SHP77 treated with DMSO at 0.1 percent for 48 hours (cell line): ENCODE measurements around the gene NACC1.

Experiments used
- DNase-seq: peaks from one replicate; lab custom pipeline; 2025; lab: John Stamatoyannopoulos, UW

Gene NACC1

DNA sequence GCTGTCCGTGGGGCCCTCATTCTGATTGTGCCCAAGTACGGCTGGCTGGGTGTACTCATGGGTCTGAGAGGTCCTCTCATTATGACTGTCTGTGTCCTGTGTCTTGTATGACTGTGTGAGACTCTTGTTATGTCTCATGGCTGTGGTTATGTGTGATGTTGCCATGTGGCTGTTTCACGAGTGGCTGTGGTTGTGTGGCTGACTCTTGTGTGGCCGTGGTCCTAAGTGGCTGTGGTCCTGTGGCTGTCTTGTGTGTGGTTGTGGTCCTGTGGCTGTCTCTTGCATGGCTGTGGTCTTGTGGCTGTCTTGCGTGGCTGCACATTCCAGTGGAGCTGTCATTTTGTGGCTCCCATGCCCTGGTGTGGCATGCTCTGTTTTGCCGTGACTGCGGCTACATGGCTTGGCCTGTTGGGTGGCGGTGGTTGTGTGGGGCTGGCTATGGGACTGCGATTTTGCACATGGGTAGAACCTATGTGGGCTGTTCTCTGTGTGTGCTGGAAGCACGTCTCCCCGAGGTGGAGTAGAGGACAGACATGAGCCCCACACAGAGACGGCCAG is 18.0 kb upstream of the NACC1 start:
- DNase-seq = no peak

DNA sequence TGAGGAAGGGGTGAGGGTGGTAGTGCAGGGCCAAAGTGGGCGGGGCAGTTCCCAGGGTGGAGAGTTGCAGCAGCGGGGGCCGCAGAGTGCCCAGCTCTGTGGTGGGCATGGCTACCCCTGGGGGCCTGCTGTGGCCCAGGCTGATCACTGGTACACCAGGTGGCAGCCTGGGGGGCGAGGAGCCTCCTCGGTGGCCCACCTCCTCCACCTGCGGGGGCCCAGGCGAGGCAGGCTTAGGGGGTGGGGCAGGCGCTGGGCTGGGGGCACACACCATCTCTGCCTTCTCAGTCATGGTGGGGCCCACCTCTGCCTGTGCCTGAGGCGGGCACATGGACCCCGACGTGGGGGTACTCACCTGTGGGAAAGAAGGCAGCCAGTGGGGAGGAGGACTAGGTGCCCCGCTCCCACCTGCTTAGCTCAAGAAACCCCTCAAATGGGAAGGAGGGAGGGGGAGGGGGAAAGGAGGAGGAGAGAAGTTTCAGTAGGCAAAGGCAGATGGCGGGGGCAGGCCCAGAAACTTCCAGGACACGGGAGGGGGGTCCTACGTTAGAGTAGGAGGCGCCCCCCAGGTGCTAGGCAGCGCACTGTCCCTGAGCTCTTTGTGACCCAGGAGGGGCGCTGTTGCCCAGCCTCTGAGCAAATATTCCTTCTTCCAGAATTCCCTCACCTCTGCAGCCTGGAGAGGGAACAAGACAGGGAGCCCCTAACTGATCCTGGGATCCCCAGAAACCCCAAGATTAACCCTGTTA is 17.0 kb upstream of the NACC1 start:
- no peak for DNase-seq

DNA sequence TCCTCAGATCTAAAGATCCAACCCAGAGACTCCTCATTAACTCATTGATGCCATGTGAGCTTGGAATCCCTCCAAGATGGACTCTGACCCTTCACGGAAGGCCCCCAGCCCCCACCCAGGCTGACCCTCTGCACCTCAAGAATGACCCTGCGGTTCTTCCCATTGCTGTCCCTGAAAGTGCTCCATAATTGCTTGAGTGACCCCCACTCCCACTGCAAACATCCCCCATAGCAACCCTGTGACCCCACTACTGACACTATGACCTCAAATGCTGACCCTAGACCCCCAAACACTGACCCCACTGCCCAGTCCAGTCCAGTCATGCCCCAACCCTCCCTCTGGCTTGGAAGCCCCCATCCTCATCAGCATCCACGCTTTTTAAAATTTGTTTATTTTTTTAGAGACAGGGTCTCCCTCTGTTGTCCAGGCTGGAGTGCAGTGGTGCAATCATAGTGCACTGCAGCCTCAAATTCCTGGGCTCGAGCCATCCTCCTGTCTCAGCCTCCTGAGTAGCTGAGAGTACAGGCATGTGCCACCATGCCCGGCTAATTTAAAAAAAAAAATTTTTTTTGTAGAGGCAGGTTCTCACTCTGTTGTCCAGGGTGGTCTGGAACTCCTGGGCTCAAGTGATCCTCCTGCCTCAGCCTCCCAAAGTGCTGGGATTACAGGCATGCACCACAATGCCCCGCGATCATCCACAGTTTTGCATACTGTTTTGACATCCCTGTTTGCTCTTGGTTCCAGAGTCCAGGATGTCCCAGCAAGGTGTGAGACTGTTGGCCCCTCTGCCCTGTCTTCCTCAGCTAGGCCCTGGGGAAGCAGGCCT is 16.3 kb upstream of the NACC1 start:
- DNase-seq = no peak

DNA sequence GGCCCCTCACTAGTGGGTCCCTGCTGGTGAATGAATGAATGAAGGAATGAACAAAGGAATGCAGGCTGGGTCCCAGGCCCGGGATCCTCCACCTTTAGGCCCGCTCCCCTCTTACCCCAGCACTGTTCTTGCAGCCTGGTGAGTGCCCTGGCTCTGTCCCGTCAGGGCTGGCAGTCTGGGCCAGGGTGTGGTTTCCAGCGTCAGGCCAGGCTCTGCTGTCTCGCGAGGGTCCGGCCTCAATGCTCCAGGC is 15.7 kb upstream of the NACC1 start:
- DNase-seq = no peak

DNA sequence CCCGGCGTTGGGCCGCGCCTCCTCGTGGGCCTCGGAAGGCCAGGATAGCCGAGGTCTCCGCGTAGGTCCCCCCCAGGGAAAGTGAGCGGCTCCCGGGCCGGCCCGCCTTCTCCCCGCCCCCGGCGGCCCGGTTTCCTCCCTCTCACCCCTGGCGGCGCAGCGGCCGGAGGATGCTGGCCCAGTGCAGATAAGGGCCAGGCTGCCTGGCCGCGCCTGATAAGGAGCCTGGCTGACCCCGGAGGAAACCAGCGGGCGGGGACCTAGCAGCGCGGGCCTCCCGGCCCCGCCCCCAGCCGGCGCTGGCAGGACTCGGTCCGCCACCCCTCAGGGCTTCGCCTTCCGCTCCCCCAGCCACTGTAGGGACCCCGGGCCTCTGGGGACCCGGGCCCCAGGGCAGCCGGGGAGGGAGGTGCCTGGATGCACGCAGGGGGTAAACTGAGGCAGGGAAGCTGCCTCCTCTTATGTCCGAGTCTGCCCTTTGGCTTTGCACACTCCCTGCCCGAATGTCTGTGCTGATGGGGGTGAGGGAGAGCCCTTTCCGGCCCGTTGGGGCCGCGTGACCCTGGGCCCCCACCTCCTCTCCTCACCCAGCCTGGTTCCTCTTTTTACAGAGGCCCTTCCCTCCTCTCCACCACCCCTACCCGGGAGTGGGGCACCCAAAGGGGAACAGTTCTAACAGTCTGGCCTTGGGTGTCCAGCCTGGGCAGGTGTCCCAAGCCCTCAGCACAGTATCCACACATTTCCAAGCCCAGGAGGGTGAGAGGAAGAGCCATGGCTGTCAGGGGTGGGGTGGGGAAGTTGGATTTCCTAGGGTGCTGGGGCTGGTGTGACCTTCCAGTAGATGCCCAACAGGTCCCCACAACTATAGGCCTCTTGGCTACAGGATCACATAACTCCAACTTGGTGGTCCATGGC is 15.1 kb upstream of the NACC1 start, which contains the start of gene LYL1:
Gene LYL1, minus strand, starts transcription at position 193 of the 915 bp plus-strand sequence. CDS start 1,687 bp downstream, outside the sequence.
- no peak for DNase-seq

DNA sequence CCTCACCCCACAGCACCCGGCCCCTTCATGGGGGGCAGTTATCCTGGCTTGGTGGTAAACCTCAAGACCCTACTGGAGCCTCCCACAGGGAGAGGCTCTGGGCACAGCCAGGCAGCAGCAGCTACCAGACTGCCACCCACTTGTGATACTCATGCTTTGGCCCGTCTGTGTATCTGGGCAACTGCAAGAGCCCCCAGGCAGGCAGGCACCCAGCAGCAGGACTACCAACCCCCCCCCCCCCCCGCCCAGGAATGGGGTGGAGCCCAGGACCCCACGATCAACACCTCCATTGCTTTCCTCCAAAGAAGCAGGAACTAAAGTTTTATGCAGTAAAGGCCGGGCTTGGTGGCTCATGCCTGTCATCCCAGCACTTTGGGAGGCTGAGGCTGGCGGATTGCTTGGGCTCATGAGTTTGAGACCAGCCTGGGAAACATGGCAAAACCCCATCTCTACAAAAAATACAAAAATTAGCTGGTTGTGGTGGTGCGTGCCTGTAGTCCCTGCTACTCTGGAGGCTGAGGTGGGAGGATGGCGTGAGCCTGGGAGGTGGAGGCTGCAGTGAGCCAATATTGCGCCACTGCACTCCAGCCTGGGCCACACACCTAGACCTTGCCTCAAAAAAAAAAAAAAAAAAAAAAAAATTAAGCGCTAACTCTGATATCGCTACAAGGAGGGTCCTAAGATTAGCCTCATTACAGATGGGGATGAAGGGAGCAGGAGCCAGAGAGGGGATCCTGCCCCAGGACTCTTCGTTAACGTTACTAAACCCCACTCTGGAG is 14.3 kb upstream of the NACC1 start:
- no peak for DNase-seq

DNA sequence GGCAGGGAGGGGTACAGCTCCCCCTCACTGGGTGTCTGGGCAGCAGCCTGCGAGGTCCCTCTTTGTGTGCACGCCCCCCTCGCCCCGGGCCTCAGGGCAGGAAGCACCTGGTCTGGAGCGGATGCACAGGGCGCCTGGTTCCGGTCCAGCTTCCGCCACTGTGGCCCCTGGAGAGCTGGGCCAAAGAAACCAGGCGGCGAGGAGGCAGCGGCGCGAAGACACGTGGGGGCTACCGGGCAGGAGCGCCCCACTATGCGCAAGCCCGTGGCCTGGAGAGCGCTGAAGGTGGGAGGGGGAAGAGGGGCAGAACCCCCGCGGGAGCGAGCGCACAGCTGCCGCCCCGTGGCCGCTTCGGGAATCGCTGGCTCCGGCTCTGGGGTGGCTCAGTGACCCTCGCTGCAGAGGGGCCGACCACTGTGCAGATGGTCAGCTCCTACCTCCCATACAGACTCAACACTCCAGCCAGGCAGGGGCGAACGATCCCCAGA is 13.7 kb upstream of the NACC1 start:
- DNase-seq = no peak

DNA sequence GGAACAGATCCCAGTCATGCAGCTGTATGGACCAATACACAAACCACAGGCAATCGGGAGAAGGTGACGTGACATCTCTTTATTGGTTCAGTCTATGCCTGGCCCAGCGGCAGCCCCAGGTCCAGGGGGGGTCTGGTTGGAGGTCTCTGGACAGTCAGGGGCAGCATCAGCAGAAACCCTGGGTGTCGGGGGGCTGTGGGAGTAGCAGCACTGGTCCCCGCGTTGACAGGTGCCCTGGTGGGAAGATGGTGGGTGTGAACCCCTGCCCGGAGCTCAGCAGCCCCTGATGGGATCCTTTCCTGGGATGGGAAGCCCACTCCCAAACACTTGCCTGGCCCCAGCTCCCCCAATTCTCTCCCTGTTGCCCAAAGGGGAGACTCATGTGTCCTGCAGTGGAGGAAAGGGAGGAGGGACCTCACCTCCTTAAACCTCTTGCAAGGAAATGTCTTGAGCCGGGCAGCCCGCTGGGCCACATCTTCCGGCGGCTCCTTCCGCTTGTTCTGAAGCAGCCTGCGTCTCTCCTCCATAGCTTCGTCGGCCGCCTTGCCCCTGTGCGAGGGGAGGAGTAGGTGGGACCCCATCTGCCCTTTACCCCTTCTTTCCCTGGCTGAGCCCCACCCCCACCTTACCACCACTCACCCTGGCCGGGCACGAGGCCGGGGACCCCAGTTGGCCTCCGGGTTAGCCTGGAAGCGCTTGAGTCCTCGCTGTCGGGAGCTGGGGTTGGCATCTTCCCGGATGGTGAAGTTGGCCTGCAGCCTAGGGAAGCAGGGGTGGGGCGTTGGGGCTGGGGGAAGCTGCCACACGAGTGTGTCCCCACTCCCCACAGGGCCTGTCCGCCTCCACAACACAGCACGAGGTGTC is 13.0 kb upstream of the NACC1 start:
- no peak for DNase-seq

DNA sequence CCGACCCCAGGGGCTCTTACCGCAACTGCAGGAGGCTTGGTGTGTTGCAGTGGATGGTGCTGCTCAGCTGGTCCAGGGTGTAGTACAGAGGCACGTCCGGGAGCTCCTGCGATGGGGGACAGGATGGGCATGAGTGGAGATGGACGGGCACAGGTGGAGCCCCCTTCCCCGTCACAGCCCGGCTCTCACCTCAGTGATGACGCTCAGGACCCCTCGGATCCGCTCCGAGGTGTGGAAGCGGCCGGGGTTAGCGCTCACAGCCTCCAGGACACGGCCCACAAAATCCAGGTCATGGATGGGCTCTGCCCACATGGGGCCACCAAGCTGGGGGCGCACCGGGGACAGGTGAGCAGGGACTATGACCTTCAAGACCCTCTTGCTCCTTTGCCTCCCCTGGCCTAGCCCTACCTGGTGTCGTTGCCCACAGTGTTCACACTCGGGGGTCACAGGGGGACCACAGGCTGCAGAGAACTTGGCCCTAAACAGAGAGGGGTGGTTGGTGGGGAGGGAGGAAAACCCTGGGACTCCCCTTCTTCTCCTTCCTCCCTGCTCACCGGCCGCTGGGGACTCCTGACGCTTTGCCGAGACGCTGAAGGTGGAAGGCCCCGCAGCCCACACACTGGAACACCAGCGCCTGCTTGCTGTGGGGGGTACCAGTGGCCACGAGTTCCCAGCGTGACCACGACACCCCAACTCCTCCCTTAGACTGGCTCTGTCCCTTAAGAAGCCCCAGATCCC is 8.5 kb upstream of the NACC1 start:
- DNase-seq = no peak

DNA sequence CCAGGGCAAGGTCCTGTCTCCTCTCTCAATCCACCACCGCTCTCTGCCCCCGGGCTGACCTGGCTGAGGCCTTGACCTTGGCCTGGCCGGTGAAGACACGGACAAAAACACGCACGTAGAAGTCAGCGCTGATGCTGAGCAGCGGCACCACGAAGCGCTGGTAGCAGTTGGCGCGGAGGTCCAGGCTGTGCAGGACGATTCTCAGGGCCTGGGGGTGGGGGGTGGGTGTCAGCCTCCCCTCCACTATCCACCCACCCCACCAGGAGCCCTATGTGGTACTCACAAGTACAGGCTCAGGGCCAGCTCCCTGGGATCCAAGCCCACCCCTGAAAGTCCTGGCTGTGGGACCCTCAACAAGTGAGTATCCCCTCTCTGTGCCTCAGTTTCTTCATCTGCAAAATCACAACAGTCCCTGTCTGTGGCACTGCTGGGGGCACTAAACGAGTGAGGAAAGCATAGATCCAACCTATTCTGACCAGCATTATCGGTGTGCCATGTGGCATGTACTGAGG is 7.9 kb upstream of the NACC1 start:
- no peak for DNase-seq

DNA sequence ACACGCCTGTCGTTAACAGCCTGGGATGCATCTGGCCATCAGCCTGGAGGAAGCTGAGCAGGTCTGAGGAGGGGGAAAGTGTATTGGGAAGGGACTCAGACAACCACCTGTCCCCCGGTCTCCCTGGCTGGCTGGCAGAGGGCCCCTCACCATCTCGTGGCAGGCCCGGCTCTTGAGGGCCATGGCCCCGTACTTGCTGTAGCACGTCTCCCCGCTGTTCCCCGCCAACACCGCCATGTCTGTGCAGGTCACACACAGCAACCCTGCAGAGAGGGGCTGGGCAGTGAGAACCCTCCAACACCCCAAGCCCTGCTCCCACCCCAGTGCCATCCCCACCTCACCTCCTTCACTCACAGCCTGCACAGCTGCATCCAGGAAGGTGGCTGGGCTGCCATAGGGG is 5.5 kb upstream of the NACC1 start:
- DNase-seq = no peak

DNA sequence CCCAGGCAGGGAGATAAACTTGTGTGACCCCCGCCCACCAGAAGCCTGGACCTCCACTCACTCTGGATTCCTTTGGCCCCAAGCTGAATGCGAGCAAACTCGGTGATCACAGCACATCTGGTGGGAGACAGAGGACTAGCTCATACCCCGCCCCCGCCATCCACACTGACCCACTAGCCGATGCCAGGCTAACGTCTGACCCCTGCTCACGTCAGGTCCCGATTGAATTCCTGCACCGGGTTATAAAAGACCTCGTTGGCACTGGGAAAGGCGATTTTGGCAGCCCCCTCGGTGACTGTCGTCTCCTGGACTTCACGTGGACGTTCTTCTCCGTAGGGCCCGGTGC is 2.2 kb upstream of the NACC1 start:
- DNase-seq = no peak

DNA sequence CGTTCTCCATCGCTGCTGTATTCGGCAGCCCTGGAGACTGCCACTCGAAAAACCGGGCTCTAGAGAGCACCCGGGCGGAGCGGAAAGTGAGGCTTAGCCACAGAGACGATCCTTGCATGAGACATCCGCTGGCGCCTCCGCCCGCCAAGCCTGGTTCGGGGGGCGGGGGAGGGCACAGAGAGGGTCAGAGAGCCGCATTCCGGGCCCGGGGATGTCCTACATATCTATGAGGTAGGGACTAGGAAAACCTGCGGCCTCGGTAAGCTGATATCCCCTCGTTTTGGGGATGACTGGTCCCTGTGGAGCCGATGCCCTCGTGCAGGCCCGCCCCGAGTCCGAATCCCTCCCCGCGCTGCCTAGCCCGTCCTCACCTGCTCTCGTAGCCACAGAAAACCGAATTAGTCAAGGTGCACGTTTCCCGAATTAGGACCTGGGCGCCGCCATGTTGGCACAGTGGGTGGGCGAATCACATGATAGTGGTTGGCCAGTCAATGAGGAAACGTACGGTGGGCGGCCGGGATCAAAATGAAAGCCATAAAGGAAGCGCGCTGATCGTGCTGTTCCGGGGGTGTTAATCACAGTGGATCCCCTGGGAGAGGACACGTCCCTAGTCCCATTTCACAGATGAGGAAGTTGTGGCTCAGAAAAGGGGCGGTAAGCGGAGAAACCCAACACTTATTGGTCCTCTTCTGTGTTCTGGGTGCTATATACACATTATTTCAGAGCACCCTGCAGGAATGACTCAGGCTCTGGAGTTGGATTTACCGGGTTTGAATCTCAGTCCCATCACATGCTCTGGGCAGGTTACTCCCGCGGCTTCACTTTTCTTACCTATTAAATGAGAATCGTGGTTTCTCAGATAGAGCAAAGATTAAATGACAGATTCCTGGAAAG is 1.5 kb upstream of the NACC1 start, which contains the start of gene TRMT1:
Gene TRMT1, minus strand, starts transcription at position 459 of the 894 bp plus-strand sequence. Its CDS starts 341 bp downstream, at position 118.
- peak; percentile 78 for DNase-seq

DNA sequence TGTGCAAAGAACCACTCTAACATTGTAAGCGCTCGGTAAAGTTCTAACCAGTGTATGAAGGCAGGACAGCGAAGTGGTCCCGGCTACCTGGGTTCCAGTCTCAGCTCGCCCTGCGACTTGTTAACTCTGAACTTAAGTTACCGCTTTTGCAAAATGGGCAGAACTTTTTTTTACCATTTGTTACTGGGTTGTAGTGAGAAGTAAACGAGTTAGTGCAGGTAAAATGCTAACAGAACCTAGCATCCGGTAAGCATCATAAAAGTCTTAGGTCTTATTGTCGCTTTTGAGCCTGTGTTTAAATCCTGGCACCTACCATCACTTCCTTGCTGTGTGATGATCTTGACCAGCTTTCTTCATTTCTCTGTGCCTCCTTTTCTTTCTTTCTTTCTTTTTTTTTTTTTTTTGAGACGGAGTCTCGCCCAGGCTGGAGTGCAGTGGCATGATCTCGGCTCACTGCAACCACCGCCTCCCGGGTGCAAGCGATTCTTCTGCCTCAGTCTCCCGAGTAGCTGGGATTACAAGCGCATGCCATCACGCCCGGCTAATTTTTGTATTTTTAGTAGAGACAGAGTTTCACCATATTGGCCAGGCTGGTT is 790 bp upstream of the NACC1 start:
- no peak for DNase-seq

DNA sequence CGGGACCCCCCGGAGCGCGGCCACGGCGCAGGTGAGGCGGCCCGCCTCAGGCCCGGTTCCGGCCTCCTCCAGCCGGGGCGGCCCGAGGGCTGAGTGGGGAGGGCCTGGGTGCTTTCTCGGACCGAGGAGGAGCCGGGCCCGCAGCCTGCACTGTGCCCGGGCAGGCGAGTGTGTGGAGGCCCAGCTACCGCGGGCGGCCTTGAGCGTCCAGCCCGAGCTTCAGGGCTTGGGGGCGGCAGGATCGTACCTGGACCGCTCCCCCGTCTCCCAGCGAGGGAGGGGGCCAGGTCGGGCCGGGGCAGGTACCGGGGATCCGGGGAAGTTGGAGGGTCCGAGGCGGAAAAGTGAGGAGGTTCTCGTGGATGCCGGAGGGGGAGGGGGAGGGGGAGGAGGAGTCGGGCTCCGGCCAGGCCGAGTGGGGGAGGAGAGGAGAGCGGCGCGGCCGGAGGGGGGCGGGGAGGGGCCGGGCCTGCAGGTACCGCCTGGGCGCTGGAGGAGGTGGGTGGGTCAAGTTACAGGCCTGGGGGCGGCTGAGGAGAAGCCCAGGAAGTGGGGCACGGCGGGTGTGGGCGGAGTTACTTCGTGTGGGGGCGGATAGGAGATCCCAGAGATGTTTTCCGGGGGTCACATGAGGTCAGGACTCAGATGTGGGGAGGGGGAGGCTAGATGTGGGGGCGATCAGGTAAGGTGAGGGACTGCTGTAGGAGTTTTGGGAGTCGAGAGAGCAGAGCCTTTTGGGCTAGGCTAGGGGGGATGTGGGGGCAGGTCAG is 545 bp downstream of the NACC1 start:
- no peak for DNase-seq

DNA sequence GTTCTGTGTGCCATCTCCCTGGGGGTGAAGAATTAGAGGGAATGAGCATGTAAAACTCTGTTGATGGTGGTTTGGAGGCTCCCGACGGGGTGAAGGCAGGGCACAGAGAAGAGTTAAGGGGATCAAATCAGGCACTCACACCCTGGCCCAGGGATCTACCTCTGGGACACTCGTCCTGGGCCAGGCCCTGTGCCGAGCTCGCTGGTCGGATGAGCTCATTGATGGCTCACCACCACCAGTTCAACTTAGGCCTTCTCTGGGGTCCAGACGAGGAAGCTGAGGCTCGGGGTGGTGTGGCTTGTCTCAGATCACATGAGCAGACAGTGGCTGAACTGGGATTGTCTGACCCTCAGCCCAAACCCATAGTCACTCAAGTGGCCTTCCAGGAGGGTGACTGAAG is 1.6 kb downstream of the NACC1 start:
- DNase-seq = no peak

DNA sequence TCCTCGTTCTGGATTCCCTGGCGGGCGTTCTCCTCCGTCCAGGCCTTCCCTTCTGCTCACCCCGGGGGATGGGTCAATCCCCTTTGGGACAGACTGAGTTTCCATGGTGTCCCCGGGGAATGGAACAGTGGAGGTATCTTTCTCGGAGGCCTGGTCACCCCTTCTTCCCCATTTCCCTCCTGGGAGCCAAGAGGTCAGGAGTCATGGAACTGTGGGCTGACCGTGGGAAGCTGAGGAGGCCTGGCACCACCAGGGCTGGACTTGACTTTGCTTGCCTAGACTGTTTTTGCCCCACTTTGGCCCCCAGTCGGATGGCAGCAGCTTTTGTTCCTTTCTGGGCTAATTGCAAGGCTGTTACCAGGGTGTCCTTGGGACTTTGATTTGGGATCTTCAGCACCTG is 2.0 kb downstream of the NACC1 start:
- DNase-seq = no peak
